ENCODE data around the gene PLXDC2.

- TF ChIP-seq CTCF (IDR thresholded peaks at IDR 0.05), result no peak
- no peak for TF ChIP-seq POLR2A (IDR thresholded peaks at IDR 0.05)
These were observed 20.5 kb upstream of the PLXDC2 start for GRCh38 chr10:19795684-19796083.

All from Peyer's patch (tissue), 4 donors.